Stimulated activated effector memory CD8-positive, alpha-beta T cell treated with anti-CD3 and anti-CD28 coated beads, Interleukin-12 subunit alpha, Interleukin-12 subunit beta, amount 100 ng/mL, for 72 hours (primary cell): ENCODE results near the gene FBXO17.
"Not testable (repeated sequence)": the region's sequence is repeated elsewhere in the genome, so short reads cannot be mapped to it uniquely, and the experiment has no call there.

Experiments
- ATAC-seq: fragments of 150-1000 bp; cut with Tn5 transposase; 2 replicates; pipeline ENCODE4 v1.10.0; 2021
- DNase-seq, 2 donors: peaks; one replicate each; pipeline ENCODE4 v3.0.0; 2021 to 2022; ENCODE audit warnings: low spot score in 2 of 2
- H3K27ac Mint-ChIP-seq: one replicate; pipeline ENCODE4 v1.8.0; 2022; ENCODE audit warnings: mild to moderate bottlenecking, mixed read lengths
- H3K36me3 Mint-ChIP-seq: one replicate; pipeline ENCODE4 v1.8.0; 2022; ENCODE audit warnings: mild to moderate bottlenecking, mixed read lengths
- H3K4me1 Mint-ChIP-seq: one replicate; pipeline ENCODE4 v1.8.0; 2022; ENCODE audit warnings: mixed read lengths
- H3K4me3 Mint-ChIP-seq: one replicate; pipeline ENCODE4 v1.8.0; 2022; ENCODE audit warnings: mild to moderate bottlenecking, mixed read lengths
- H3K9me3 Mint-ChIP-seq: one replicate; pipeline ENCODE4 v1.8.0; 2022; ENCODE audit warnings: mixed read lengths

FBXO17 gene

DNA sequence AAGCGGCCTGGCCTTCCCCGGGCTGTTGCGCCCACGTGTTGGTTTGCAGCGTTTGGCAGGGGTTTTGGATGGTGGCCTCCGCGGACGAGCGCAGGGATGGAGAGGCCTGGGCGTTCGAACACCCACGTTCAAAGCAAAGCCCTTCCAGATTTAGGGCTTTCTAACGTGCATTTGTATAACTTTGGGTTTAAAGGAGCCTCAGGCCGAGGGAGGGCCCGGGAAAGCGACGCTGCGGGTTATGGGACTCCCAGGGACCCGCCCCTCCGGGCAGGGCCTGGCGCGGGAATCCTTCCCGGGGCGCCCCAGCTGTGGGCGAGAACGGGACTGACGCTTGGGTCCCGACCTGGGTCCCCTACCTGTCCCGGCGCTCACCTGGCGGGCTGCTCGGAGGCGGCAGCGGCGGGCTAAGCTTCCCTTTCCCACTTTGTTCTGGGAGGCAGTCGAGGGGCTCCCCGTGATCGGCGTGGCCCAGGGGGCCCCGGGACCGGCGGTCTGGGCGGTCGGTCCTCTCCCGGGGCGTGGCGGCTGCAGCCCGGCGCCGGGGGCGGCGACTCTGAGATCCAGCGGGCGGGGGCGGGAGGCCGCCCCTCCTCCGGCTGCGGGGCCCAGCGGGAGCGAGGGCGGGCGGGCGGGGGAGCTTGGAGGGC lies at the start of gene FBXO17:
Gene FBXO17, minus strand, starts transcription at position 529 of the 647 bp plus-strand sequence. CDS start 25,423 bp downstream, outside the sequence.
- H3K4me3 Mint-ChIP-seq: peak within 1 kb of the TSS; percentile 68
- DNase-seq: no peak
- H3K27ac Mint-ChIP-seq: peak within 1 kb of the TSS; percentile 70
- peaks cover 34% of the 10 kb centered on the region for H3K4me1 Mint-ChIP-seq
- peaks cover 9% of the 10 kb centered on the region for H3K36me3 Mint-ChIP-seq
- no peaks in the 10 kb centered on the region for H3K9me3 Mint-ChIP-seq
- ATAC-seq: no peak

- no peak overlapping the region for H3K27ac Mint-ChIP-seq
- no peak overlapping the region for H3K4me3 Mint-ChIP-seq
- DNase-seq (no peak), ATAC-seq (no peak)
- H3K9me3 Mint-ChIP-seq: no peaks in the 10 kb centered on the region
- H3K4me1 Mint-ChIP-seq: no peaks in the 10 kb centered on the region
- H3K36me3 Mint-ChIP-seq: no peaks in the 10 kb centered on the region
Measured at GRCh38 chr19:39024875-39025641, 49.5 kb upstream of the FBXO17 start.

GRCh38 chr19:39021063-39021462 lies 45.5 kb upstream of the FBXO17 start:
- ATAC-seq (peak; percentile 43), DNase-seq (no peak)
- Mint-ChIP-seq H3K36me3 (no peaks in the 10 kb centered on the region), H3K4me3 (no peak overlapping the region), H3K4me1 (no peaks in the 10 kb centered on the region), H3K9me3 (no peaks in the 10 kb centered on the region), H3K27ac (no peak overlapping the region)

- no peaks in the 10 kb centered on the region for H3K4me1 Mint-ChIP-seq
- H3K9me3 Mint-ChIP-seq: no peaks in the 10 kb centered on the region
- H3K27ac Mint-ChIP-seq: no peak overlapping the region
- no peak for ATAC-seq
- no peak overlapping the region for H3K4me3 Mint-ChIP-seq
- DNase-seq: no peak
- no peaks in the 10 kb centered on the region for H3K36me3 Mint-ChIP-seq
Measured at GRCh38 chr19:39017646-39018045, 42.1 kb upstream of the FBXO17 start.

- H3K36me3 Mint-ChIP-seq: no peaks in the 10 kb centered on the region
- H3K4me3 Mint-ChIP-seq: no peak overlapping the region
- no peak for ATAC-seq
- DNase-seq: no peak
- H3K9me3 Mint-ChIP-seq: no peaks in the 10 kb centered on the region
- H3K4me1 Mint-ChIP-seq: no peaks in the 10 kb centered on the region
- no peak overlapping the region for H3K27ac Mint-ChIP-seq
Measured at GRCh38 chr19:39017026-39017425, 41.5 kb upstream of the FBXO17 start.

DNA sequence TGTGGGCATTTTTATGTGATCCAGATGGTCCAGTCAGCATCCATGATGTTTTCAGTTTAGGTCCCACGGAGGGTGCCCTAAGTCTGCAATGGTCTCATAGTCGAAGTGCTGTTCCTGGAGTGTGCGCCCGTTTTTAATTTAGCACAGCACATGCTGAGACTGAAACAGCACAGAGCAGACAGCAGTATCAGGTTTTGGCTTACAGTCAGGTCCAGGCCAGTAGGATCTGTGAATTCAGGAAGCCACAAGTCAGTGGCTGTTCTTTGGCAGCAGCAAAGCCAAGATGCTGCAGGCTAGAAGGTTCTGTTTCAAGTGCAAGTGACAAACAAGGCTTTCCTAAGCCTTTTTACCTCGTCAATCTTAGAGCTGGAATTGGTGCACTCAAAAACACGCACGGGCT lies 38.5 kb upstream of the FBXO17 start:
- Mint-ChIP-seq H3K4me1 (no peaks in the 10 kb centered on the region), H3K27ac (no peak overlapping the region), H3K36me3 (no peaks in the 10 kb centered on the region), H3K4me3 (no peak overlapping the region), H3K9me3 (no peaks in the 10 kb centered on the region)
- ATAC-seq (no peak), DNase-seq (no peak)

GRCh38 chr19:39009001-39009400 lies 33.5 kb upstream of the FBXO17 start:
- Mint-ChIP-seq H3K36me3 (no peaks in the 10 kb centered on the region), H3K4me3 (no peak overlapping the region), H3K4me1 (peaks cover 13% of the 10 kb centered on the region), H3K27ac (no peak overlapping the region), H3K9me3 (no peaks in the 10 kb centered on the region)
- DNase-seq (no peak), ATAC-seq (no peak)

- H3K4me1 Mint-ChIP-seq: peaks cover 13% of the 10 kb centered on the region
- no peaks in the 10 kb centered on the region for H3K9me3 Mint-ChIP-seq
- H3K4me3 Mint-ChIP-seq: no peak overlapping the region
- no peak overlapping the region for H3K27ac Mint-ChIP-seq
- DNase-seq (no peak), ATAC-seq (no peak)
- no peaks in the 10 kb centered on the region for H3K36me3 Mint-ChIP-seq
Measured at GRCh38 chr19:39008137-39008536, 32.6 kb upstream of the FBXO17 start.

- H3K9me3 Mint-ChIP-seq: no peaks in the 10 kb centered on the region
Measured at GRCh38 chr19:39007096-39007495, 31.6 kb upstream of the FBXO17 start.

GRCh38 chr19:39004403-39004802 lies 28.9 kb upstream of the FBXO17 start:
- Mint-ChIP-seq H3K27ac (no peak overlapping the region), H3K4me1 (peaks cover 13% of the 10 kb centered on the region), H3K9me3 (no peaks in the 10 kb centered on the region), H3K36me3 (no peaks in the 10 kb centered on the region), H3K4me3 (no peak overlapping the region)
- ATAC-seq: no peak
- DNase-seq: no peak

More at GRCh38 chr19:39007096-39007495, 31.6 kb upstream of the FBXO17 start:
- H3K4me1 Mint-ChIP-seq: peaks cover 13% of the 10 kb centered on the region
- no peak for ATAC-seq
- no peak for DNase-seq
- H3K36me3 Mint-ChIP-seq: no peaks in the 10 kb centered on the region
- H3K4me3 Mint-ChIP-seq: no peak overlapping the region
- peak overlapping the region; percentile 61 for H3K27ac Mint-ChIP-seq

- Mint-ChIP-seq H3K9me3 (no peaks in the 10 kb centered on the region), H3K4me3 (no peak overlapping the region), H3K4me1 (peaks cover 13% of the 10 kb centered on the region), H3K36me3 (no peaks in the 10 kb centered on the region), H3K27ac (no peak overlapping the region)
- DNase-seq (no peak), ATAC-seq (no peak)
Measured at GRCh38 chr19:39003796-39004195, 28.3 kb upstream of the FBXO17 start.

- H3K9me3 Mint-ChIP-seq: no peaks in the 10 kb centered on the region
- ATAC-seq (no peak), DNase-seq (no peak)
- peaks cover 13% of the 10 kb centered on the region for H3K4me1 Mint-ChIP-seq
- no peaks in the 10 kb centered on the region for H3K36me3 Mint-ChIP-seq
- no peak overlapping the region for H3K4me3 Mint-ChIP-seq
- H3K27ac Mint-ChIP-seq: no peak overlapping the region
Measured at GRCh38 chr19:39003188-39003587, 27.6 kb upstream of the FBXO17 start.

- H3K4me3 Mint-ChIP-seq: no peak overlapping the region
- H3K4me1 Mint-ChIP-seq: peaks cover 5% of the 10 kb centered on the region
- DNase-seq: no peak
- no peaks in the 10 kb centered on the region for H3K9me3 Mint-ChIP-seq
- H3K36me3 Mint-ChIP-seq: no peaks in the 10 kb centered on the region
- H3K27ac Mint-ChIP-seq: no peak overlapping the region
- ATAC-seq: no peak
Measured at GRCh38 chr19:39001041-39001440, 25.5 kb upstream of the FBXO17 start.

GRCh38 chr19:38997576-38997975 lies 22.0 kb upstream of the FBXO17 start:
- DNase-seq, H3K27ac Mint-ChIP-seq, H3K4me3 Mint-ChIP-seq, H3K4me1 Mint-ChIP-seq, ATAC-seq, H3K9me3 Mint-ChIP-seq, H3K36me3 Mint-ChIP-seq: not testable (repeated sequence)

DNA sequence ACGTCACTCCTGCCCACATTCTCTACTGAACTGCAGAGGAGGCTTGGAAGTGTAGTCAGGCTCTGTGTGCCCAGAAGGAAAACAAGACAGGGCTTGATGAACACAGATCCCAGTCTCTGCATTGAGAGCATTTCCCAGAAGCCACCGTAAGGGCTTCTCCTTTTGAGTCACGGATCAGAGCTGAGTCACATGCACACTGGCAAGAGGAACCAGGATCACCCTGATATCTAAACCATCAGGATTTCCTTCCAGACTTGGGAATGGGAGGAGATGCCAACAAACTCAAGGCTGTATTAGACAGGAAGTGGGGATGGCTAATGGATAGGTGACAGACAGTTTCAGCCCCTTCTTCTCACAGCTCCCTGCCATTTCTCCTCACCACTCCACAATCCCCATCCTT lies 17.7 kb upstream of the FBXO17 start:
- no peak for DNase-seq
- H3K27ac Mint-ChIP-seq: no peak overlapping the region
- no peaks in the 10 kb centered on the region for H3K4me1 Mint-ChIP-seq
- no peaks in the 10 kb centered on the region for H3K9me3 Mint-ChIP-seq
- ATAC-seq: no peak
- no peak overlapping the region for H3K4me3 Mint-ChIP-seq
- no peaks in the 10 kb centered on the region for H3K36me3 Mint-ChIP-seq
